ENCODE results near the gene ARVCF.

DNA sequence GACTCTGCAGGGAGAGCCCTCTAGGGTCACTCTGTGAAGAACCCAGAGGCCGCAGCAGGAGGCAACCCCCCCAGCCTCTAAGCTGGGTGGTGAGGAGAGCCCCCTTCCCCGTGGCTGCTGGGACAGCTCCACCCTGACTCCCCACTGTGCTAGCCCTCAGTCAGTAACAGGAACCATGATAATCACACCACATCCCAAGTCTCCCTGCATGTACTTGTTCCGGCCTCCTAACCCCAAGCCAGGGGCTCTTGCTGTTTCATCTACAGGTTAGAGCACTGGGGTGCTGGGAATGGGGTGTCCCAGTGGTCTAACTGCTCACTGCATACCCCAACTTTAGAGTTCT lies 26.9 kb downstream of the ARVCF start:
- TF ChIP-seq, protein P1, sequence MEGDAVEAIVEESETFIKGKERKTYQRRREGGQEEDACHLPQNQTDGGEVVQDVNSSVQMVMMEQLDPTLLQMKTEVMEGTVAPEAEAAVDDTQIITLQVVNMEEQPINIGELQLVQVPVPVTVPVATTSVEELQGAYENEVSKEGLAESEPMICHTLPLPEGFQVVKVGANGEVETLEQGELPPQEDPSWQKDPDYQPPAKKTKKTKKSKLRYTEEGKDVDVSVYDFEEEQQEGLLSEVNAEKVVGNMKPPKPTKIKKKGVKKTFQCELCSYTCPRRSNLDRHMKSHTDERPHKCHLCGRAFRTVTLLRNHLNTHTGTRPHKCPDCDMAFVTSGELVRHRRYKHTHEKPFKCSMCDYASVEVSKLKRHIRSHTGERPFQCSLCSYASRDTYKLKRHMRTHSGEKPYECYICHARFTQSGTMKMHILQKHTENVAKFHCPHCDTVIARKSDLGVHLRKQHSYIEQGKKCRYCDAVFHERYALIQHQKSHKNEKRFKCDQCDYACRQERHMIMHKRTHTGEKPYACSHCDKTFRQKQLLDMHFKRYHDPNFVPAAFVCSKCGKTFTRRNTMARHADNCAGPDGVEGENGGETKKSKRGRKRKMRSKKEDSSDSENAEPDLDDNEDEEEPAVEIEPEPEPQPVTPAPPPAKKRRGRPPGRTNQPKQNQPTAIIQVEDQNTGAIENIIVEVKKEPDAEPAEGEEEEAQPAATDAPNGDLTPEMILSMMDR (IDR thresholded peaks at IDR 0.05), result no peak
- TF ChIP-seq EP300 (IDR thresholded peaks at IDR 0.05) (no peak), POLR2A (IDR thresholded peaks at IDR 0.05) (no peak)
